HCT116 (cell line): ENCODE data around the gene SEMA5A. TPM values are rescaled to one million over a fixed set of nuclear protein-coding genes. Genes with fewer than 3 reads are reported as not detected.

Experiments used
- ATAC-seq: fragments of 200-7000 bp; cut with Tn5 transposase; 2 replicates; pipeline ENCODE4 v1.9.1; 2020; ENCODE audit warnings: mild to moderate bottlenecking, moderate library complexity
- BruUV-seq: library from RNA; stranded (reverse); fragments of 400-500 nt; replicated peaks from 2 replicates; lab custom pipeline; 2021; lab: Mats Ljungman, UMichigan
- CTCF ChIA-PET: fragments of 300-600 bp; sonication (Branson Sonifier 250); formaldehyde crosslinking; loops from one replicate; lab custom pipeline; 2021; ENCODE audit warnings: antibody characterized with exemption; lab: Charles Lee
- POLR2A ChIA-PET: fragments of 300-600, 350-600 bp; sonication (Branson Sonifier 250); formaldehyde crosslinking; loops from one replicate; lab custom pipeline; 2021; ENCODE audit warnings: antibody characterized with exemption; lab: Charles Lee
- RAD21 ChIA-PET, 2 experiments: fragments of 300-600 bp; sonication (Branson Sonifier 250); formaldehyde crosslinking; loops; one replicate each; lab custom pipeline; 2023; ENCODE audit warnings: low total read pairs in 2 of 2; ENCODE audit not compliant: uncharacterized antibody in 2 of 2, unreplicated experiment in 2 of 2, low non-redundant PET in 1 of 2; lab: Charles Lee
- DNase-seq: peaks from one replicate; pipeline ENCODE4 v3.0.0-alpha.2; 2010; ENCODE audit warnings: low read depth, low spot score
- H2AFZ ChIP-seq: fragments of 200-600 bp; shearing (Covaris generic), sonication (generic); 2 replicates; pipeline ENCODE4 v1.6.1; 2017; ENCODE audit warnings: low read depth, mixed run types, mixed read lengths, antibody characterized with exemption, low read length; ENCODE audit not compliant: poor library complexity, severe bottlenecking
- H3K27ac ChIP-seq: 2 replicates; pipeline ENCODE4 v1.5.1; 2012; ENCODE audit warnings: low read depth, low read length
- H3K27me3 ChIP-seq: fragments of 200-600 bp; sonication (generic); 2 replicates; pipeline ENCODE4 v1.6.1; 2016; ENCODE audit warnings: mixed run types, low read length, mixed read lengths; ENCODE audit not compliant: insufficient read depth
- H3K36me3 ChIP-seq, 2 experiments: fragments of 200-500 bp in 1 of 2; fragments of 200-600 bp in 1 of 2; sonication (Bioruptor generic) in 1 of 2; sonication (generic) in 1 of 2; 2 replicates each; pipeline versions ENCODE4 v1.5.1 to v1.6.1; 2014 to 2016; ENCODE audit warnings: low read length in 2 of 2, inconsistent platforms in 1 of 2, mixed read lengths in 1 of 2, mixed run types in 1 of 2; ENCODE audit not compliant: insufficient read depth in 2 of 2, control insufficient read depth in 1 of 2
- H3K4me1 ChIP-seq, 2 experiments: fragments of 200-600 bp in 1 of 2; sonication (generic) in 1 of 2; 2 replicates each; pipeline versions ENCODE4 v1.5.1 to v1.6.1; 2012 to 2017; ENCODE audit warnings: low read length in 2 of 2, inconsistent platforms in 1 of 2, mild to moderate bottlenecking in 1 of 2, mixed read lengths in 1 of 2, mixed run types in 1 of 2, moderate library complexity in 1 of 2; ENCODE audit not compliant: insufficient read depth in 2 of 2, control insufficient read depth in 1 of 2
- H3K4me2 ChIP-seq: fragments of 200-600 bp; sonication (generic); 2 replicates; pipeline ENCODE4 v1.6.1; 2017; ENCODE audit warnings: mixed run types, low read length, mixed read lengths
- H3K4me3 ChIP-seq, 2 experiments: fragments of 200-600 bp in 1 of 2; sonication (generic) in 1 of 2; replicated peaks in 1 of 2; 2 replicates each; pipeline ENCODE4 v1.5.1; 2011 to 2016; ENCODE audit warnings: low read length in 2 of 2, control low read depth in 1 of 2, low read depth in 1 of 2, mild to moderate bottlenecking in 1 of 2, mixed read lengths in 1 of 2, mixed run types in 1 of 2
- H3K79me2 ChIP-seq: fragments of 200-600 bp; sonication (generic); 2 replicates; pipeline ENCODE4 v1.6.1; 2017; ENCODE audit warnings: mild to moderate bottlenecking, mixed run types, low read length, moderate library complexity, mixed read lengths; ENCODE audit not compliant: insufficient read depth
- H3K9ac ChIP-seq: fragments of 200-600 bp; sonication (generic); 2 replicates; pipeline ENCODE4 v1.6.1; 2016; ENCODE audit warnings: low read length, mixed read lengths
- H3K9me2 ChIP-seq: fragments of 200-600 bp; sonication (generic), shearing (Covaris generic); 2 replicates; pipeline ENCODE4 v1.6.1; 2017; ENCODE audit warnings: mixed run types, mild to moderate bottlenecking, moderate library complexity; ENCODE audit not compliant: insufficient read depth
- H3K9me3 ChIP-seq, 2 experiments: fragments of 200-500 bp in 1 of 2; fragments of 200-600 bp in 1 of 2; sonication (Bioruptor generic) in 1 of 2; sonication (generic) in 1 of 2; 2 replicates each; pipeline ENCODE4 v1.6.1; 2014 to 2017; ENCODE audit warnings: low read length in 2 of 2, mixed read lengths in 2 of 2, inconsistent platforms in 1 of 2, low read depth in 1 of 2, mild to moderate bottlenecking in 1 of 2, mixed run types in 1 of 2, moderate library complexity in 1 of 2; ENCODE audit not compliant: control insufficient read depth in 1 of 2, insufficient read depth in 1 of 2
- H4K20me1 ChIP-seq: fragments of 200-600 bp; sonication (generic), shearing (Covaris generic); 2 replicates; pipeline ENCODE4 v1.6.1; 2017; ENCODE audit warnings: mixed run types, mild to moderate bottlenecking, moderate library complexity; ENCODE audit not compliant: insufficient read depth
- ATF3 ChIP-seq: IDR thresholded peaks from 2 replicates; pipeline ENCODE4 v1.6.1; 2012
- CBX3 ChIP-seq: IDR thresholded peaks from 2 replicates; pipeline ENCODE4 v1.6.1; 2012; ENCODE audit warnings: low read depth
- ELF1 ChIP-seq: IDR thresholded peaks from 2 replicates; pipeline ENCODE4 v1.6.1; 2012; ENCODE audit warnings: low read depth, borderline replicate concordance
- EZH2 ChIP-seq: fragments of 200-600 bp; sonication (generic); IDR thresholded peaks from 2 replicates; pipeline ENCODE4 v1.6.1; 2017; ENCODE audit warnings: antibody characterized with exemption, mixed run types
- EZH2phosphoT487 ChIP-seq: fragments of 200-600 bp; IDR thresholded peaks from 2 replicates; pipeline ENCODE4 v1.6.1; 2018; ENCODE audit warnings: antibody characterized with exemption, borderline replicate concordance
- FOSL1 ChIP-seq: IDR thresholded peaks from 2 replicates; pipeline ENCODE4 v1.6.1; 2012; ENCODE audit warnings: low read depth
- JUND ChIP-seq: IDR thresholded peaks from 2 replicates; pipeline ENCODE4 v1.6.1; 2012
- MAX ChIP-seq: IDR thresholded peaks from 2 replicates; pipeline ENCODE4 v1.6.1; 2012
- POLR2A ChIP-seq: IDR thresholded peaks from 2 replicates; pipeline ENCODE4 v1.7.0; 2011; ENCODE audit warnings: borderline replicate concordance; ENCODE audit not compliant: insufficient read depth, insufficient read length; ENCODE audit errors: extremely low read depth
- RAD21 ChIP-seq: IDR thresholded peaks from 2 replicates; pipeline ENCODE4 v1.6.1; 2012; ENCODE audit warnings: low read depth, mild to moderate bottlenecking
- SIN3A ChIP-seq: IDR thresholded peaks from 2 replicates; pipeline ENCODE4 v1.6.1; 2012; ENCODE audit warnings: low read depth
- SP1 ChIP-seq: IDR thresholded peaks from 2 replicates; pipeline ENCODE4 v1.6.1; 2012; ENCODE audit warnings: low read depth
- SRF ChIP-seq: IDR thresholded peaks from 2 replicates; pipeline ENCODE4 v1.6.1; 2012; ENCODE audit warnings: low read depth
- TCF7L2 ChIP-seq: IDR thresholded peaks from 2 replicates; pipeline ENCODE4 v1.7.0; 2011; ENCODE audit warnings: borderline replicate concordance, inconsistent platforms; ENCODE audit not compliant: insufficient read depth, insufficient read length; ENCODE audit errors: extremely low read depth
- ZFX ChIP-seq: fragments of 450-650 bp; IDR thresholded peaks from 2 replicates; pipeline ENCODE4 v1.6.1; 2017
- ZNF274 ChIP-seq: fragments of 200-500 bp; sonication (Bioruptor generic); IDR thresholded peaks from 2 replicates; pipeline ENCODE4 v1.6.1; 2014; ENCODE audit warnings: mild to moderate bottlenecking, low read depth, low read length, inconsistent platforms
- intact Hi-C: fragments of 100-400 bp; cut with micrococcal nuclease; formaldehyde crosslinking; loops from 2 replicates; pipeline ENCODE4 v1.10.0; 2022
- total RNA-seq: library from RNA; stranded (reverse); gene quantifications from one replicate; pipeline ENCODE4 v1.2.1, GENCODE V29; 2021; ENCODE audit not compliant: unreplicated experiment
- TF ChIP-seq, protein P1 (sequence below), 3 experiments: fragments of 200-600 bp in 1 of 3; sonication (generic) in 1 of 3; IDR thresholded peaks in 2 of 3; conservative IDR thresholded peaks in 1 of 3; 2 replicates each; pipeline ENCODE4 v1.5.1; 2012 to 2017; ENCODE audit warnings: low read depth in 2 of 3, low read length in 2 of 3, antibody characterized with exemption in 1 of 3, borderline replicate concordance in 1 of 3, control low read depth in 1 of 3, mild to moderate bottlenecking in 1 of 3, mixed read lengths in 1 of 3, mixed run types in 1 of 3, moderate library complexity in 1 of 3; ENCODE audit not compliant: insufficient read depth in 1 of 3

SEMA5A gene
- total RNA-seq, 1 experiment from 2014 or later, result 0.02 TPM

DNA sequence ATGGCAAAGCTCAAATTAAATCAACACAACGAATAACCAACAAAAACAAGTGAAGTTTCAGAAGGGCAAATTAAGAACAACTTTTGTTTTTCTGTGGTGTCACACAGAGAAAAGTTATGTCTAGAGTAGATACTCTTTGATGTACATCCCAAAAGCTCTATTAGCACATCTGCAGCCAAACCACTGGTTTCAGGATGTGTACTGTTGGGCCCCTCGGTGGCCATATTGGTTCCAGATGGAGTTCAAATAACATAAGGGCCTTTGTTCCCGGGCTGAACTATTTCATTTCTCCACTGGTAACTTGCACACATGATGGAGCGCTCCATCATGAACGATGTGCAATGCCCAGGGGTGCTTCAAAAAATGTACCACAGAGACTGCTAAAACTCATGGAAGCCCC, 126.1 kb downstream of the SEMA5A start:
- no peak overlapping the region for H3K4me2 ChIP-seq
- no peaks in the 10 kb centered on the region for H3K4me1 ChIP-seq
- H4K20me1 ChIP-seq, result no peaks in the 10 kb centered on the region
- no peaks in the 10 kb centered on the region for H3K79me2 ChIP-seq
- H2AFZ ChIP-seq, result no peak overlapping the region
- no TSS peak for BruUV-seq
- intact Hi-C loops, result no loop called here
- ChIA-PET POLR2A (no interaction called here), RAD21 (no interaction called here), CTCF (no interaction called here)
- no peak overlapping the region for H3K9ac ChIP-seq
- ATAC-seq (no peak), DNase-seq (no peak)
- TF ChIP-seq MAX (no peak), RAD21 (no peak), EZH2 (no peak), ATF3 (no peak), ELF1 (no peak), EZH2phosphoT487 (no peak), ZFX (no peak), TCF7L2 (no peak), SIN3A (no peak), SRF (no peak), JUND (no peak), CBX3 (no peak), ZNF274 (no peak), POLR2A (no peak), SP1 (no peak), FOSL1 (no peak)
- TF ChIP-seq, protein P1, sequence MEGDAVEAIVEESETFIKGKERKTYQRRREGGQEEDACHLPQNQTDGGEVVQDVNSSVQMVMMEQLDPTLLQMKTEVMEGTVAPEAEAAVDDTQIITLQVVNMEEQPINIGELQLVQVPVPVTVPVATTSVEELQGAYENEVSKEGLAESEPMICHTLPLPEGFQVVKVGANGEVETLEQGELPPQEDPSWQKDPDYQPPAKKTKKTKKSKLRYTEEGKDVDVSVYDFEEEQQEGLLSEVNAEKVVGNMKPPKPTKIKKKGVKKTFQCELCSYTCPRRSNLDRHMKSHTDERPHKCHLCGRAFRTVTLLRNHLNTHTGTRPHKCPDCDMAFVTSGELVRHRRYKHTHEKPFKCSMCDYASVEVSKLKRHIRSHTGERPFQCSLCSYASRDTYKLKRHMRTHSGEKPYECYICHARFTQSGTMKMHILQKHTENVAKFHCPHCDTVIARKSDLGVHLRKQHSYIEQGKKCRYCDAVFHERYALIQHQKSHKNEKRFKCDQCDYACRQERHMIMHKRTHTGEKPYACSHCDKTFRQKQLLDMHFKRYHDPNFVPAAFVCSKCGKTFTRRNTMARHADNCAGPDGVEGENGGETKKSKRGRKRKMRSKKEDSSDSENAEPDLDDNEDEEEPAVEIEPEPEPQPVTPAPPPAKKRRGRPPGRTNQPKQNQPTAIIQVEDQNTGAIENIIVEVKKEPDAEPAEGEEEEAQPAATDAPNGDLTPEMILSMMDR (IDR thresholded peaks at IDR 0.05 in 2 of 3, conservative IDR thresholded peaks at IDR 0.05 in 1 of 3; ENCODE audit: borderline replicate concordance in 1 of 3, insufficient read depth in 1 of 3, low read depth in 2 of 3, low read length in 2 of 3), result no peak
- no peaks in the 10 kb centered on the region for H3K9me2 ChIP-seq
- H3K36me3 ChIP-seq, result no peaks in the 10 kb centered on the region
- H3K27me3 ChIP-seq, result no peaks in the 10 kb centered on the region
- no peak overlapping the region for H3K27ac ChIP-seq
- no peak overlapping the region for H3K4me3 ChIP-seq
- peaks cover 4 to 36% of the 10 kb centered on the region in 2 experiments; a peak in 2 of 4 replicates for H3K9me3 ChIP-seq
